ENCODE measurements around the gene CAVIN2. TPM values are rescaled to one million over a fixed set of nuclear protein-coding genes. Genes with fewer than 3 reads are reported as not detected.

The CAVIN2 gene
- total RNA-seq, 1 experiment from 2014 or later = not detected

DNA sequence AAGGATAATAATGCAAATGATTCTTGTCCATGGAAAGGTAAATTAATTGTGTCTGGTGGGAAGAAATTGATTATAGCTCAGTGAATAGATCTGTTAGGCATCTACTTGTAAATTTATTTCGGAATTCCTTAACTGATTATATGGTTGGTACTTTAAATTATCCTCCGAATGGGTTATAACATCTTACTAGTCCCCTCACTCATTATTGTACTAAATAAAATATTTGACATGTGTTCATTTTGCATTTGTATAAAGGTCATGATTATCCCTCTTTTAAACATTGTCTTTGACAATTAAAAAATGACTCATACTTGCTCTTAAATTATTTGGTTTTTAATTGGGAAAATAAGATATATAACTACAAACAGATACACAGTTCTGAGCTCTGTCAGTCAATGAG is 47.4 kb downstream of the CAVIN2 start:
- no peak for DNase-seq
- CTCF ChIA-PET = no interaction called here
- H3K9me3 ChIP-seq = no peaks in the 10 kb centered on the region

DNA sequence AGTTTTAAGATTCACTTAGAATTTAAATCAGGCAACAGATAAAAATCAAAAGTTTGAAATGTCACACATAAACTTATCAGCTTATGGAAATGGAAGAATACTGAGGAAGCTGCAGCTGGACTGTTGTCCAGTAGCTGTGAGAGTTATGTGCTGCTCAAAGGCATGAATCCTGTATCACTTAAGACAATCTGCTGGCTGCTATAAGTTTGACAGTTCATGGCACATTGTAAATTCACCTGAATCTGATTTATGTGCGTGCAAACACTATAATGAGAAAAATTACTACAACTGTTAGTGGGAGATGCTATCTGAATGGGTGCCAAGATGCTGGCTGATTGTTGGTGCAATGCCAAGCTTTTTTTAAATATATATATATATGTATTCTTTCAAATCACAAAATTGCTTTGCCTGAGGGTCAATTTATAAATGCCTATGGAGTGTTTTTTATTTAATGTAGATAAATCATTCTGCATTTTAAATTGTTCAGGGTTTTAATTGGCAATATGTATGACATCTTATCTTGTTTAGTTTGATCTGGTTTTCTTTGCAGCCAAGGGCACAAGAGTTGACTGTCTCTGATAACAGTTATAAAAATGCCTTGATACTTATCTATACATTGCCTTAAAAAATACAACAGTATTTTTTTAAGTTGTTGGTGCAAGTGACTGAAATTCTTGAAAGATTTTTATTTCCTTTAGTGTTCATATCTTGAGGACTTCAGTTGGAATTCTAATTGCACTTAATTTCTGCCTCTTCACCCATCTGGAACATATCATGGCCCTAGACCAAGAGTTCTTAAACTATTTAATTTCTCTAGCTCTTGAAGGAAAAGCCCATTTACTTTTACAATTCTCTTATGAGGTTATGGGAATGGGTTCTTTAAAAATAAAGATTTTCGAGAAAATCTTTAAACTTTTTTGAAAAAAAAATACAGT is 48.7 kb downstream of the CAVIN2 start:
- TF ChIP-seq, protein P1, sequence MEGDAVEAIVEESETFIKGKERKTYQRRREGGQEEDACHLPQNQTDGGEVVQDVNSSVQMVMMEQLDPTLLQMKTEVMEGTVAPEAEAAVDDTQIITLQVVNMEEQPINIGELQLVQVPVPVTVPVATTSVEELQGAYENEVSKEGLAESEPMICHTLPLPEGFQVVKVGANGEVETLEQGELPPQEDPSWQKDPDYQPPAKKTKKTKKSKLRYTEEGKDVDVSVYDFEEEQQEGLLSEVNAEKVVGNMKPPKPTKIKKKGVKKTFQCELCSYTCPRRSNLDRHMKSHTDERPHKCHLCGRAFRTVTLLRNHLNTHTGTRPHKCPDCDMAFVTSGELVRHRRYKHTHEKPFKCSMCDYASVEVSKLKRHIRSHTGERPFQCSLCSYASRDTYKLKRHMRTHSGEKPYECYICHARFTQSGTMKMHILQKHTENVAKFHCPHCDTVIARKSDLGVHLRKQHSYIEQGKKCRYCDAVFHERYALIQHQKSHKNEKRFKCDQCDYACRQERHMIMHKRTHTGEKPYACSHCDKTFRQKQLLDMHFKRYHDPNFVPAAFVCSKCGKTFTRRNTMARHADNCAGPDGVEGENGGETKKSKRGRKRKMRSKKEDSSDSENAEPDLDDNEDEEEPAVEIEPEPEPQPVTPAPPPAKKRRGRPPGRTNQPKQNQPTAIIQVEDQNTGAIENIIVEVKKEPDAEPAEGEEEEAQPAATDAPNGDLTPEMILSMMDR (IDR thresholded peaks at IDR 0.05; ENCODE audit: insufficient read depth in 1 of 2, low read depth in 1 of 2, low read length in 1 of 2, severe bottlenecking in 1 of 2, unreplicated experiment in 1 of 2) = no peak
- intact Hi-C loops (cut with micrococcal nuclease; ENCODE audit: unreplicated experiment) = no loop called here

More for the DNA sequence above, 47.4 kb downstream of the CAVIN2 start:
- intact Hi-C loops (cut with micrococcal nuclease; ENCODE audit: unreplicated experiment) = no loop called here
- Mint-ChIP-seq H3K9me3 (ENCODE audit: unreplicated experiment) (peaks cover 20% of the 10 kb centered on the region), H3K4me3 (ENCODE audit: unreplicated experiment) (no peak overlapping the region), H3K27ac (ENCODE audit: unreplicated experiment) (no peak overlapping the region), H3K36me3 (ENCODE audit: insufficient read depth, unreplicated experiment) (peaks cover 7% of the 10 kb centered on the region), H3K27me3 (ENCODE audit: insufficient read depth, unreplicated experiment) (no peaks in the 10 kb centered on the region), H3K4me1 (ENCODE audit: low read depth, unreplicated experiment) (peaks cover 23% of the 10 kb centered on the region)
- H3K4me3 ChIP-seq (ENCODE audit: low read depth, low read length) = no peak overlapping the region
- no peaks in the 10 kb centered on the region for H3K27me3 ChIP-seq (replicated peaks; ENCODE audit: control insufficient read depth, insufficient read depth, low read length)
- no TSS peak for BruUV-seq (replicated peaks)
- TF ChIP-seq, protein P1 (IDR thresholded peaks at IDR 0.05; ENCODE audit: insufficient read depth in 1 of 2, low read depth in 1 of 2, low read length in 1 of 2, severe bottlenecking in 1 of 2, unreplicated experiment in 1 of 2) = no peak
- H3K4me1 ChIP-seq = peaks cover 34% of the 10 kb centered on the region
- H3K36me3 ChIP-seq (ENCODE audit: control insufficient read depth, insufficient read depth, low read length) = no peaks in the 10 kb centered on the region
- POLR2A ChIA-PET = no interaction called here

DNA sequence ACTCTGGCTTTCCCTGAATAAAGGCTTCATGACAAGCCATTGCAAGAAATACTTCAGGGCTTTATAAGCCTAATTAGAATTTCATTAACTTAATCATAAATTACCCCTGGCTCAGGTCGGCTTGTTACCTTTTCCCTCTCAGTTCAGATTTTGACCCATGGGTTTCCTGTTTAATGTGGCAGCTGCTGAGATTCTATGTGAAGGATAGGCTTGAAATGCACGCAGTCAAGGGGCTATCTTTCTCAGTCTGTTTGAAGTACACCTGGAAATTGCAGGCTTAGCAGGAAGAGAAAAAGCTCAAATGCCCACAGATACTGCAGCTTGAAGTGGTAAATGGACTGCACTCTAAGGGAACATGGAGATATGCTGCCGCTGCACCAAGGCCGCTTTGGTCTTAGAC is 49.4 kb downstream of the CAVIN2 start:
- ChIA-PET POLR2A (no interaction called here), CTCF (interaction anchor here (0.6 kb wide), 1 partner anchor 10 kb away, joined by 3 read pairs; no protein-coding TSS in a partner anchor)
- Histone ChIP-seq H3K9me3 (no peaks in the 10 kb centered on the region), H3K4me3 (ENCODE audit: low read depth, low read length) (no peak overlapping the region), H3K4me1 (peaks cover 22% of the 10 kb centered on the region), H3K27me3 (replicated peaks; ENCODE audit: control insufficient read depth, insufficient read depth, low read length) (no peaks in the 10 kb centered on the region), H3K36me3 (ENCODE audit: control insufficient read depth, insufficient read depth, low read length) (no peaks in the 10 kb centered on the region)
- Mint-ChIP-seq H3K27me3 (ENCODE audit: insufficient read depth, unreplicated experiment) (no peaks in the 10 kb centered on the region), H3K27ac (ENCODE audit: unreplicated experiment) (no peak overlapping the region), H3K9me3 (ENCODE audit: unreplicated experiment) (peaks cover 13% of the 10 kb centered on the region), H3K36me3 (ENCODE audit: insufficient read depth, unreplicated experiment) (peaks cover 4% of the 10 kb centered on the region), H3K4me3 (ENCODE audit: unreplicated experiment) (no peak overlapping the region), H3K4me1 (ENCODE audit: low read depth, unreplicated experiment) (peaks cover 19% of the 10 kb centered on the region)
- no TSS peak for BruUV-seq (replicated peaks)
- DNase-seq = no peak
- intact Hi-C loops (cut with micrococcal nuclease; ENCODE audit: unreplicated experiment) = no loop called here
- TF ChIP-seq, protein P1 (IDR thresholded peaks at IDR 0.05; ENCODE audit: insufficient read depth in 1 of 2, low read depth in 1 of 2, low read length in 1 of 2, severe bottlenecking in 1 of 2, unreplicated experiment in 1 of 2) = no peak

More for the DNA sequence above, 48.7 kb downstream of the CAVIN2 start:
- H3K36me3 ChIP-seq (ENCODE audit: control insufficient read depth, insufficient read depth, low read length) = no peaks in the 10 kb centered on the region
- H3K4me3 Mint-ChIP-seq (ENCODE audit: unreplicated experiment) = no peak overlapping the region
- no peak overlapping the region for H3K4me3 ChIP-seq (ENCODE audit: low read depth, low read length)
- peaks cover 23% of the 10 kb centered on the region for H3K4me1 Mint-ChIP-seq (ENCODE audit: low read depth, unreplicated experiment)
- no peaks in the 10 kb centered on the region for H3K9me3 ChIP-seq
- H3K27me3 ChIP-seq (replicated peaks; ENCODE audit: control insufficient read depth, insufficient read depth, low read length) = no peaks in the 10 kb centered on the region
- CTCF ChIA-PET = no interaction called here
- H3K36me3 Mint-ChIP-seq (ENCODE audit: insufficient read depth, unreplicated experiment) = peaks cover 7% of the 10 kb centered on the region
- POLR2A ChIA-PET = no interaction called here
- peaks cover 20% of the 10 kb centered on the region for H3K9me3 Mint-ChIP-seq (ENCODE audit: unreplicated experiment)
- DNase-seq = no peak
- H3K27me3 Mint-ChIP-seq (ENCODE audit: insufficient read depth, unreplicated experiment) = no peaks in the 10 kb centered on the region
- peaks cover 29% of the 10 kb centered on the region for H3K4me1 ChIP-seq
- H3K27ac Mint-ChIP-seq (ENCODE audit: unreplicated experiment) = no peak overlapping the region
- BruUV-seq (replicated peaks) = no TSS peak
